PC-3 (cell line): ENCODE results near the gene EXOC8. TPM values are rescaled to one million over a fixed set of nuclear protein-coding genes. Genes with fewer than 3 reads are reported as not detected.

Source experiments
- ATAC-seq: fragments of 200-7000 bp; cut with Tn5 transposase; 2 replicates; pipeline ENCODE4 v1.9.1; 2020; ENCODE audit warnings: mild to moderate bottlenecking, moderate library complexity
- BruUV-seq: library from RNA; stranded (reverse); fragments of 400-500 nt; replicated peaks from 2 replicates; lab custom pipeline; 2021; lab: Mats Ljungman, UMichigan
- CTCF ChIA-PET: fragments of 300-600 bp; sonication (Branson Sonifier 250); formaldehyde crosslinking; loops from one replicate; lab custom pipeline; 2022; ENCODE audit warnings: antibody characterized with exemption; lab: Charles Lee
- POLR2A ChIA-PET: fragments of 300-600 bp; sonication (Branson Sonifier 250); formaldehyde crosslinking; loops from one replicate; lab custom pipeline; 2022; ENCODE audit warnings: antibody characterized with exemption; ENCODE audit not compliant: unreplicated experiment; lab: Charles Lee
- DNase-seq: peaks from one replicate; pipeline ENCODE4 v3.0.0-alpha.2; 2015
- H2AFZ ChIP-seq: fragments of 300-600 bp; sonication (generic); 2 replicates; pipeline ENCODE4 v1.6.0; 2016; ENCODE audit warnings: antibody characterized with exemption, low read length
- H3F3A ChIP-seq: fragments of 300-600 bp; sonication (generic); one replicate; pipeline ENCODE4 v1.6.0; 2017; ENCODE audit warnings: antibody characterized with exemption, low read length, control low read depth, mild to moderate bottlenecking; ENCODE audit not compliant: unreplicated experiment
- H3K27ac ChIP-seq: fragments of 300-600 bp; sonication (generic); 2 replicates; pipeline ENCODE4 v1.5.1; 2016; ENCODE audit warnings: mild to moderate bottlenecking, low read length
- H3K27me3 ChIP-seq: fragments of 300-600 bp; sonication (generic); 2 replicates; pipeline ENCODE4 v1.6.1; 2016; ENCODE audit warnings: low read length, mixed read lengths
- H3K36me3 ChIP-seq: fragments of 300-600 bp; sonication (generic); 2 replicates; pipeline ENCODE4 v1.6.1; 2016; ENCODE audit warnings: low read depth, mixed run types, low read length, mixed read lengths
- H3K4me1 ChIP-seq: fragments of 300-600 bp; sonication (generic); 2 replicates; pipeline ENCODE4 v1.5.1; 2016; ENCODE audit warnings: low read length; ENCODE audit not compliant: insufficient read depth
- H3K4me2 ChIP-seq: fragments of 300-600 bp; sonication (generic); 2 replicates; pipeline ENCODE4 v1.6.0; 2016; ENCODE audit warnings: low read length
- H3K4me3 ChIP-seq: fragments of 300-600 bp; sonication (generic); 2 replicates; pipeline ENCODE4 v1.5.1; 2016; ENCODE audit warnings: mild to moderate bottlenecking, low read length, mixed read lengths
- H3K79me2 ChIP-seq: fragments of 300-600 bp; sonication (generic); 2 replicates; pipeline ENCODE4 v1.6.1; 2017; ENCODE audit warnings: low read length, mixed read lengths
- H3K9ac ChIP-seq: fragments of 300-600 bp; sonication (generic); 2 replicates; pipeline ENCODE4 v1.6.0; 2016; ENCODE audit warnings: mild to moderate bottlenecking, low read length
- H3K9me2 ChIP-seq: fragments of 300-600 bp; sonication (generic); replicated peaks from 2 replicates; pipeline ENCODE4 v1.6.1; 2016; ENCODE audit warnings: mixed run types, low read length, mixed read lengths
- H3K9me3 ChIP-seq: fragments of 300-600 bp; sonication (generic); 2 replicates; pipeline ENCODE4 v1.6.1; 2016; ENCODE audit warnings: low read length, mixed read lengths
- H4K20me1 ChIP-seq: fragments of 300-600 bp; sonication (generic); 2 replicates; pipeline ENCODE4 v1.6.1; 2016; ENCODE audit warnings: low read length, mixed read lengths
- CTCF ChIP-seq: fragments of 300-600 bp; sonication (generic); conservative IDR thresholded peaks from 2 replicates; pipeline ENCODE4 v1.5.1; 2017; ENCODE audit warnings: antibody characterized with exemption, low read depth, mild to moderate bottlenecking, low read length
- EZH2 ChIP-seq: fragments of 300-600 bp; sonication (generic); IDR thresholded peaks from one replicate; pipeline ENCODE4 v1.6.1; 2017; ENCODE audit warnings: antibody characterized with exemption, mild to moderate bottlenecking, low read length; ENCODE audit not compliant: unreplicated experiment
- EZH2phosphoT487 ChIP-seq: fragments of 300-600 bp; sonication (generic); IDR thresholded peaks from 2 replicates; pipeline ENCODE4 v1.6.1; 2018; ENCODE audit warnings: mild to moderate bottlenecking, antibody characterized with exemption, low read length, borderline replicate concordance
- intact Hi-C: fragments of 100-400 bp; cut with micrococcal nuclease; formaldehyde crosslinking; loops from 2 replicates; pipeline ENCODE4 v1.9.0; 2023
- total RNA-seq: library from RNA; depleted of rRNA; stranded (reverse); fragments of >200 nt; gene quantifications from 2 replicates; pipeline ENCODE4 v1.2.3, GENCODE V29; 2014; rRNA removed

Gene EXOC8
- total RNA-seq, 1 experiment from 2014 or later = 14.0 TPM

- DNase-seq (no peak), ATAC-seq (no peak)
- Histone ChIP-seq H3K27me3 (no peaks in the 10 kb centered on the region), H3K4me2 (no peak overlapping the region), H3K9ac (no peak overlapping the region), H3K9me2 (no peaks in the 10 kb centered on the region), H3K79me2 (no peaks in the 10 kb centered on the region), H3K9me3 (no peaks in the 10 kb centered on the region), H3F3A (no peaks in the 10 kb centered on the region), H4K20me1 (no peaks in the 10 kb centered on the region), H3K4me3 (no peak overlapping the region), H3K27ac (no peak overlapping the region), H2AFZ (no peak overlapping the region), H3K4me1 (no peaks in the 10 kb centered on the region), H3K36me3 (no peaks in the 10 kb centered on the region)
- intact Hi-C loops = no loop called here
- ChIA-PET POLR2A (no interaction called here), CTCF (no interaction called here)
- TF ChIP-seq EZH2phosphoT487 = no peak
- TF ChIP-seq EZH2 = no peak
- no TSS peak for BruUV-seq
These were observed 51.0 kb downstream of the EXOC8 start for GRCh38 chr1:231286603-231287002.

DNA sequence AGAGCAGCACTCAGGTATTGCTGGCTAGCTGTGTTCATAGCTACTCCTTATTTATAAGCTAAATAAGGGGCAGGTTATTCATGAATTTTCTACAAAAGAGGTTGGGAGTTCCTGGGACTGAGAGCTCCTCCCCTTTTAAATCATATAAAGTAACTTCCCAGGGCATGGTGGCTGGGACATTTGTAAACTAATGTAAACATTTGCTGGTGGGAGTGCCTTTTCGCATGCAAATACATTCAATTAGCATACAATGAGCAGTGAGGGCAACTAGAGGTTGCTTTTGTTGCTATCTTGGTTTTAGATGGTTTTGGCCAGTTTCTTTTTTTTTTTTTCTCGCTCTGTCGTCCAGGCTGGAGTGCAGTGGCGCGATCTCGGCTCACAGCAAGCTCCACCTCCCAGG lies 53.2 kb downstream of the EXOC8 start:
- DNase-seq (no peak), ATAC-seq (no peak)
- H3K9me3 ChIP-seq = no peaks in the 10 kb centered on the region
- H3K9ac ChIP-seq = no peak overlapping the region
- BruUV-seq = no TSS peak
- no peaks in the 10 kb centered on the region for H4K20me1 ChIP-seq
- TF ChIP-seq EZH2phosphoT487 (no peak), CTCF (no peak), EZH2 (no peak)
- H3K9me2 ChIP-seq = no peaks in the 10 kb centered on the region
- ChIA-PET CTCF (no interaction called here), POLR2A (no interaction called here)
- H3K27me3 ChIP-seq = no peaks in the 10 kb centered on the region
- H2AFZ ChIP-seq = no peak overlapping the region
- no peaks in the 10 kb centered on the region for H3K4me1 ChIP-seq
- H3K4me2 ChIP-seq = no peak overlapping the region
- H3K36me3 ChIP-seq = no peaks in the 10 kb centered on the region
- intact Hi-C loops = no loop called here
- H3K27ac ChIP-seq = no peak overlapping the region
- H3K79me2 ChIP-seq = no peaks in the 10 kb centered on the region
- no peak overlapping the region for H3K4me3 ChIP-seq
- H3F3A ChIP-seq = no peaks in the 10 kb centered on the region

Other genes with a start within 250 kb of the EXOC8 start
- not detected in 2 replicates for gene TRIM67, start 175.8 kb downstream of the EXOC8 start, total RNA-seq
- 40.5 and 45.8 TPM in 2 replicates for gene GNPAT, start 96.6 kb downstream of the EXOC8 start, total RNA-seq
- gene SPRTN, start 441 bp upstream of the EXOC8 start, total RNA-seq = 17.1 and 27.8 TPM in 2 replicates
- 37.0 and 44.9 TPM in 2 replicates for gene EGLN1, start 84.4 kb upstream of the EXOC8 start, total RNA-seq
- 30.5 and 33.1 TPM in 2 replicates for gene TSNAX, start 190.8 kb upstream of the EXOC8 start, total RNA-seq